Measurements from ENCODE around the gene MOSPD3. TPM values are rescaled to one million over a fixed set of nuclear protein-coding genes. Genes with fewer than 3 reads are reported as not detected.

MOSPD3 gene
- total RNA-seq, 1 experiment from 2014 or later = 25.0 TPM

DNA sequence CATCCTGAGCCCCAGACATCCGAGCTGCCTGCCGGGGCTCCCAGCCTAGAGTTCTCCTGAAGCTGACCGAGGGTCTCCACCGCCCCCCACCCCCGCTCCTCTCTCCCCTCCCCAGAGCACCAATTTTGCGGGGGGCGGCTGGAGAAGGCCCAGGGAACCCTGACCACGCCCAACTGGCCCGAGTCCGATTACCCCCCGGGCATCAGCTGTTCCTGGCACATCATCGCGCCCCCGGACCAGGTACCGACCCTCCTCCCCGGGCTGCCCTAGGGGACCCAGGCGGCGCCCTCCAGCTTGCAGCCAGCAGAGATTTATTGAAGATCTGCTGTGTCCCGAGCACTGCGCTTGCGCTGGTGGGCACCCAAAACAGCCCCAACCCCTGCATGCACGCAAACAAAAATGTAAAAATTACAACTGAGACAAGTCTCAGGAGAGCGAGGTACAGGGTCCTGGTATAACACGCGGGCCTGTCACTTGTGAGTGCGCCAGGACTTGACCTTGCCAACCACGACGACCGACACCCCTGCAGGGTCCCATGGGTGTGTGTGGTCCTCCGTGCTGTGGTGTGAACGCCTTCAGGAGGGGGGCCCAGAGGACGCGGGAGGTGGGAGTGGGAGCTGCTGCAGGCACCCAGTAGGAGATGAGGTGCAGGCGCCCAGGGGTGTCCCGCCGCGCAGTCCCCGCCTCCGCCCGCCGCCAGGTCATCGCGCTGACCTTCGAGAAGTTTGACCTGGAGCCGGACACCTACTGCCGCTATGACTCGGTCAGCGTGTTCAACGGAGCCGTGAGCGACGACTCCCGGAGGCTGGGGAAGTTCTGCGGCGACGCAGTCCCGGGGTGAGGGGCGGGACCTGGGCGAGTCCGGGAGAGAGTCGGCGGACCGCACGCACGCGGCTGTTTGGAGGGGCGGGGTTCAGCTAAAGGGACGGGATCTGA, 7.1 kb upstream of the MOSPD3 start:
- POLR2A ChIA-PET = interaction anchor here (0.5 to 0.6 kb wide), 2 partner anchors 17 to 70 kb away, joined by 3 to 6 read pairs; no protein-coding TSS in a partner anchor
- intact Hi-C loops (cut with micrococcal nuclease; ENCODE audit: unreplicated experiment) = no loop called here
- BruUV-seq (replicated peaks) = no TSS peak
- Histone ChIP-seq H3K4me3 (ENCODE audit: low read depth in 2 of 2, low read length in 2 of 2) (peak overlapping the region; percentile 67 to 79), H3K27ac (ENCODE audit: low read length) (peak overlapping the region; percentile 78; the same call in 1 of the 2 replicates), H3K9me3 (ENCODE audit: control insufficient read depth, insufficient read depth, low read depth, low read length) (no peaks in the 10 kb centered on the region), H3K4me1 (ENCODE audit: control insufficient read depth, insufficient read depth, low read length) (peaks cover 8% of the 10 kb centered on the region; the same call in 1 of the 2 replicates), H3K36me3 (ENCODE audit: control insufficient read depth, insufficient read depth, low read length) (no peaks in the 10 kb centered on the region), H3K27me3 (ENCODE audit: control insufficient read depth, insufficient read depth, low read length) (no peaks in the 10 kb centered on the region)
- TF ChIP-seq, protein P1, sequence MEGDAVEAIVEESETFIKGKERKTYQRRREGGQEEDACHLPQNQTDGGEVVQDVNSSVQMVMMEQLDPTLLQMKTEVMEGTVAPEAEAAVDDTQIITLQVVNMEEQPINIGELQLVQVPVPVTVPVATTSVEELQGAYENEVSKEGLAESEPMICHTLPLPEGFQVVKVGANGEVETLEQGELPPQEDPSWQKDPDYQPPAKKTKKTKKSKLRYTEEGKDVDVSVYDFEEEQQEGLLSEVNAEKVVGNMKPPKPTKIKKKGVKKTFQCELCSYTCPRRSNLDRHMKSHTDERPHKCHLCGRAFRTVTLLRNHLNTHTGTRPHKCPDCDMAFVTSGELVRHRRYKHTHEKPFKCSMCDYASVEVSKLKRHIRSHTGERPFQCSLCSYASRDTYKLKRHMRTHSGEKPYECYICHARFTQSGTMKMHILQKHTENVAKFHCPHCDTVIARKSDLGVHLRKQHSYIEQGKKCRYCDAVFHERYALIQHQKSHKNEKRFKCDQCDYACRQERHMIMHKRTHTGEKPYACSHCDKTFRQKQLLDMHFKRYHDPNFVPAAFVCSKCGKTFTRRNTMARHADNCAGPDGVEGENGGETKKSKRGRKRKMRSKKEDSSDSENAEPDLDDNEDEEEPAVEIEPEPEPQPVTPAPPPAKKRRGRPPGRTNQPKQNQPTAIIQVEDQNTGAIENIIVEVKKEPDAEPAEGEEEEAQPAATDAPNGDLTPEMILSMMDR (IDR thresholded peaks at IDR 0.05) = peak; percentile 37; the same call in 1 of the 2 replicates
- no peak for TF ChIP-seq TCF7L2 (IDR thresholded peaks at IDR 0.05; ENCODE audit: low read depth, low read length)
- TF ChIP-seq, protein P2, sequence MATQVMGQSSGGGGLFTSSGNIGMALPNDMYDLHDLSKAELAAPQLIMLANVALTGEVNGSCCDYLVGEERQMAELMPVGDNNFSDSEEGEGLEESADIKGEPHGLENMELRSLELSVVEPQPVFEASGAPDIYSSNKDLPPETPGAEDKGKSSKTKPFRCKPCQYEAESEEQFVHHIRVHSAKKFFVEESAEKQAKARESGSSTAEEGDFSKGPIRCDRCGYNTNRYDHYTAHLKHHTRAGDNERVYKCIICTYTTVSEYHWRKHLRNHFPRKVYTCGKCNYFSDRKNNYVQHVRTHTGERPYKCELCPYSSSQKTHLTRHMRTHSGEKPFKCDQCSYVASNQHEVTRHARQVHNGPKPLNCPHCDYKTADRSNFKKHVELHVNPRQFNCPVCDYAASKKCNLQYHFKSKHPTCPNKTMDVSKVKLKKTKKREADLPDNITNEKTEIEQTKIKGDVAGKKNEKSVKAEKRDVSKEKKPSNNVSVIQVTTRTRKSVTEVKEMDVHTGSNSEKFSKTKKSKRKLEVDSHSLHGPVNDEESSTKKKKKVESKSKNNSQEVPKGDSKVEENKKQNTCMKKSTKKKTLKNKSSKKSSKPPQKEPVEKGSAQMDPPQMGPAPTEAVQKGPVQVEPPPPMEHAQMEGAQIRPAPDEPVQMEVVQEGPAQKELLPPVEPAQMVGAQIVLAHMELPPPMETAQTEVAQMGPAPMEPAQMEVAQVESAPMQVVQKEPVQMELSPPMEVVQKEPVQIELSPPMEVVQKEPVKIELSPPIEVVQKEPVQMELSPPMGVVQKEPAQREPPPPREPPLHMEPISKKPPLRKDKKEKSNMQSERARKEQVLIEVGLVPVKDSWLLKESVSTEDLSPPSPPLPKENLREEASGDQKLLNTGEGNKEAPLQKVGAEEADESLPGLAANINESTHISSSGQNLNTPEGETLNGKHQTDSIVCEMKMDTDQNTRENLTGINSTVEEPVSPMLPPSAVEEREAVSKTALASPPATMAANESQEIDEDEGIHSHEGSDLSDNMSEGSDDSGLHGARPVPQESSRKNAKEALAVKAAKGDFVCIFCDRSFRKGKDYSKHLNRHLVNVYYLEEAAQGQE (IDR thresholded peaks at IDR 0.05; ENCODE audit: insufficient read depth in 1 of 2, low read depth in 2 of 2, low read length in 1 of 2) = no peak
- DNase-seq (ENCODE audit: low read depth, low spot score) = no peak
- CTCF ChIA-PET = no interaction called here
- in situ Hi-C loops (cut with HindIII; ENCODE audit: low pct_unique_long_range_greater_than_20kb, low sequenced_read_pairs) = no loop called here
- ATAC-seq = peak; percentile 57

DNA sequence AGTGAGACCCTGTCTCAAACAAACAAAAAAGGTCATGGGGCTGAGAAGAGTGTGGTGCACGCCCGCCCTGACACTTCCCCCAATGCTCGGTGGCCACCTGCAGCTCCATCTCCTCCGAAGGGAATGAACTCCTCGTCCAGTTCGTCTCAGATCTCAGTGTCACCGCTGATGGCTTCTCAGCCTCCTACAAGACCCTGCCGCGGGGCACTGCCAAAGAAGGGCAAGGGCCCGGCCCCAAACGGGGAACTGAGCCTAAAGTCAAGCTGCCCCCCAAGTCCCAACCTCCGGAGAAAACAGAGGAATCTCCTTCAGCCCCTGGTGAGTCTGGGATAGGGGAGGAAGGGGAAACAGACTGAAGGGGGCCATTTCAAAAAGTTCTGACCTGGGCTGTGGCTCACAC, 6.0 kb upstream of the MOSPD3 start:
- H3K4me1 ChIP-seq (ENCODE audit: control insufficient read depth, insufficient read depth, low read length) = peaks cover 8% of the 10 kb centered on the region; the same call in 1 of the 2 replicates
- no peaks in the 10 kb centered on the region for H3K27me3 ChIP-seq (ENCODE audit: control insufficient read depth, insufficient read depth, low read length)
- TF ChIP-seq SIN3A (IDR thresholded peaks at IDR 0.05; ENCODE audit: borderline replicate concordance, insufficient read depth, low read depth, low read length) = no peak
- intact Hi-C loops (cut with micrococcal nuclease; ENCODE audit: unreplicated experiment) = no loop called here
- no TSS peak for BruUV-seq (replicated peaks)
- no peak overlapping the region for H3K27ac ChIP-seq (ENCODE audit: low read length)
- CTCF ChIA-PET = interaction anchor here (0.6 kb wide), 1 partner anchor 221 kb away, joined by 7 read pairs; the partner anchor contains the start of gene EPHB4
- peak overlapping the region in 1 of 2 experiments; percentile 79; a peak in 1 of 4 replicates for H3K4me3 ChIP-seq (ENCODE audit: low read depth in 2 of 2, low read length in 2 of 2)
- no peak for ATAC-seq
- no peak for DNase-seq (ENCODE audit: low read depth, low spot score)
- POLR2A ChIA-PET = no interaction called here
- H3K9me3 ChIP-seq (ENCODE audit: control insufficient read depth, insufficient read depth, low read depth, low read length) = no peaks in the 10 kb centered on the region
- no peaks in the 10 kb centered on the region for H3K36me3 ChIP-seq (ENCODE audit: control insufficient read depth, insufficient read depth, low read length)
- in situ Hi-C loops (cut with HindIII; ENCODE audit: low pct_unique_long_range_greater_than_20kb, low sequenced_read_pairs) = no loop called here

DNA sequence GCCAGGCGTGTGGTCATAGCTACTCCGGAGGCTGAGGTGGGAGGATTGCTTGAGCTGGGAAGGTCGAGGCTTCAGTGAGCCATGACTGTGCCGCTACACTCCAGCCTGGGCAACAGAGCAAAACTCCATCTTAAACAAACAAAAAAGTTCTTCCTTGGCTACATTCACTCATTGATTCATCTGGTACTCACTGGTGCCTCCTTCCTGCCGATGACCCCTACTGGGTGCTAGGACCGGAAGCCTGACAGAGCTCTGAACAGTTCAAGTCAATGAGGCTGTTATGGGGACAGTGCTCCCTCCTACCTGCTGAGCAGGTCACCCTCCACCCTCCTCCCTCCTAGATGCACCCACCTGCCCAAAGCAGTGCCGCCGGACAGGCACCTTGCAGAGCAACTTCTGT, 5.2 kb upstream of the MOSPD3 start:
- no peak for ATAC-seq
- Histone ChIP-seq H3K27me3 (ENCODE audit: control insufficient read depth, insufficient read depth, low read length) (no peaks in the 10 kb centered on the region), H3K9me3 (ENCODE audit: control insufficient read depth, insufficient read depth, low read depth, low read length) (no peaks in the 10 kb centered on the region), H3K4me3 (ENCODE audit: low read depth in 2 of 2, low read length in 2 of 2) (no peak overlapping the region), H3K4me1 (ENCODE audit: control insufficient read depth, insufficient read depth, low read length) (peaks cover 8% of the 10 kb centered on the region; the same call in 1 of the 2 replicates), H3K27ac (ENCODE audit: low read length) (no peak overlapping the region), H3K36me3 (ENCODE audit: control insufficient read depth, insufficient read depth, low read length) (no peaks in the 10 kb centered on the region)
- BruUV-seq (replicated peaks) = no TSS peak
- TF ChIP-seq, protein P2 (IDR thresholded peaks at IDR 0.05; ENCODE audit: insufficient read depth in 1 of 2, low read depth in 2 of 2, low read length in 1 of 2) = no peak
- TF ChIP-seq, protein P1 (IDR thresholded peaks at IDR 0.05) = no peak
- TF ChIP-seq POLR2AphosphoS5 (IDR thresholded peaks at IDR 0.05; ENCODE audit: low read depth, low read length) = no peak
- TF ChIP-seq TCF7L2 (IDR thresholded peaks at IDR 0.05; ENCODE audit: low read depth, low read length) = no peak
- no peak for TF ChIP-seq SIN3A (IDR thresholded peaks at IDR 0.05; ENCODE audit: borderline replicate concordance, insufficient read depth, low read depth, low read length)
- DNase-seq (ENCODE audit: low read depth, low spot score) = no peak
- in situ Hi-C loops (cut with HindIII; ENCODE audit: low pct_unique_long_range_greater_than_20kb, low sequenced_read_pairs) (no loop called here), intact Hi-C loops (cut with micrococcal nuclease; ENCODE audit: unreplicated experiment) (no loop called here)
- POLR2A ChIA-PET = no interaction called here
- CTCF ChIA-PET = interaction anchor here (1.0 kb wide), 1 partner anchor 245 kb away, joined by 3 read pairs; the partner anchor contains the start of gene SLC12A9
